DMS79 treated with DMSO at 0.1 percent for 48 hours (cell line): ENCODE measurements around the gene ZBTB17.
"Not testable (repeated sequence)": the region's sequence is repeated elsewhere in the genome, so short reads cannot be mapped to it uniquely, and the experiment has no call there.

Source experiments
- DNase-seq: peaks from one replicate; lab custom pipeline; 2025; lab: John Stamatoyannopoulos, UW

The ZBTB17 gene

GRCh38 chr1:15935056-15935950, 40.6 kb downstream of the ZBTB17 start:
- DNase-seq, result no peak

- DNase-seq, result no peak
Observed at GRCh38 chr1:15934211-15935055, 41.5 kb downstream of the ZBTB17 start.

GRCh38 chr1:15933684-15934083, 42.2 kb downstream of the ZBTB17 start:
- no peak for DNase-seq

GRCh38 chr1:15932612-15933011, 43.3 kb downstream of the ZBTB17 start:
- DNase-seq, result no peak

GRCh38 chr1:15931884-15932283, 44.0 kb downstream of the ZBTB17 start:
- DNase-seq, result no peak

GRCh38 chr1:15931401-15931800, 44.5 kb downstream of the ZBTB17 start:
- DNase-seq, result no peak

- DNase-seq, result no peak
Observed at GRCh38 chr1:15928971-15929965, 46.6 kb downstream of the ZBTB17 start.

- not testable (repeated sequence) for DNase-seq
Observed at GRCh38 chr1:15926448-15926847, 49.5 kb downstream of the ZBTB17 start.

- DNase-seq, result no peak
Observed at GRCh38 chr1:15923241-15923640, 52.7 kb downstream of the ZBTB17 start.

GRCh38 chr1:15918962-15919715, 56.8 kb downstream of the ZBTB17 start:
- DNase-seq, result no peak

- no peak for DNase-seq
Observed at GRCh38 chr1:15916916-15917315, 59.0 kb downstream of the ZBTB17 start.

GRCh38 chr1:15916417-15916816, 59.5 kb downstream of the ZBTB17 start:
- DNase-seq, result no peak

- DNase-seq, result no peak
Observed at GRCh38 chr1:15915991-15916390, 59.9 kb downstream of the ZBTB17 start.

GRCh38 chr1:15913607-15914006, 62.3 kb downstream of the ZBTB17 start:
- DNase-seq, result not testable (repeated sequence)

GRCh38 chr1:15911927-15912326, 64.0 kb downstream of the ZBTB17 start:
- no peak for DNase-seq

- no peak for DNase-seq
Observed at GRCh38 chr1:15911141-15911540, 64.8 kb downstream of the ZBTB17 start.

GRCh38 chr1:15908597-15908996, 67.3 kb downstream of the ZBTB17 start:
- no peak for DNase-seq

GRCh38 chr1:15902882-15903281, 73.0 kb downstream of the ZBTB17 start:
- DNase-seq, result no peak

- DNase-seq, result no peak
Observed at GRCh38 chr1:15900662-15901279, 75.1 kb downstream of the ZBTB17 start.

- no peak for DNase-seq
Observed at GRCh38 chr1:15899266-15899665, 76.6 kb downstream of the ZBTB17 start.
